Dedifferentiated amniotic fluid mesenchymal stem cell (primary cell): ENCODE results near the gene CNTNAP5.

Experiments
- DNase-seq: peaks from one replicate; pipeline ENCODE4 v3.0.0-alpha.2; 2016; ENCODE audit errors: extremely low spot score

CNTNAP5 gene

DNA sequence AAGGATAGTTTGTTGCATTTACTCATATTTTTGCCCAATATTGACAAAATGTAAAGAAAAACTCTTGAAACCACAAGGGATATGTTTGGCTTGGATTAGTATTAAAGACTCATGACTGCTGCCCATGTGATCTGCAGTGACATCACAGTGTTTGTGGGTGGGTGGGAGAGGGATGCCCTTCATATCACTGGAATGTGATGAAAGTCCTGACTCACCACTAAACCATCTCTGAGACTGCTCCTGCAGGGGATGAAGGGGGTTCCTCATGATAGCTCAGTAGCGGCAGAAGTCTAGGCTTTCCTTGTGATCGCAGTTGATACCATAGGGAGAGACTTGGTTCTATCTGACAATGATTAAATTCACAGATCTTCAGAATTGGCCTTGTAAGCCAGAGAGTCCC lies 451.2 kb downstream of the CNTNAP5 start:
- DNase-seq = no peak

DNA sequence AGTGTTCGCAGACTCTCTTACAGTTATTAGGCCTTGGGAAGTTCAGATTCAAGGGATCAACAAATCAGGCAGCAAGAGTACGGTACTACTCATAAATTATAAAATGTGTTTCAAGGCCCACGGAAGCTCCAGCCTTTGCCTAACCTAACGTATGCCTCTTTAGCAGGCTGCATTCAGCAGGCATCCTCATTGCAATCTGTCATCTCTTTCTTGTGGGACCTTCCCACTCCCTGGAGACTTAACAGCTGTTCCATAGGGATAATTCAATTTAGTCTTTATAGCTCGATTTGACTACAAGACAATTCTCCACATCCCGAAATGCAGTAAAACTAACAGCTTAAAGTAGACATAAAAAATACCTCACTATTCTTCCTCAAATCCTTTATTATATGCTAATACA lies 453.7 kb downstream of the CNTNAP5 start:
- DNase-seq = no peak

DNA sequence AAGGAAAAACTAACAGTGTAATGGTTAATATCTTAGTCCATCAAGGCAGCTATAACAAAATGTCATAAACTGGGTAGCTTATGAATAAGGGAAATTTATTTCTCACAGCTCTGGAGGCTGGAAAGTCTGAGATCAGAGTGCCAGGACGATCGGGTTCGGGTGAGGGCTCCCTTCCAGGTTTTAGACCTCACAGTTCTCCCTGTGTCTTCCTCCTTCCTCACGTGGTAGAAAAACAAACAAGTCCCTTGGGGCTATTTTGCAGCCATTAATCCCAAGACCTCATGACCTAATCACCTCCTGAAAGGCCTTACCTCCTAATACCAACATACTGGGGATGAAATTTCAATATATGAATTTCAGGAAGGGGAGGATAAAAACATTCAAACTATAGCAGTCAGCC lies 455.9 kb downstream of the CNTNAP5 start:
- no peak for DNase-seq

DNA sequence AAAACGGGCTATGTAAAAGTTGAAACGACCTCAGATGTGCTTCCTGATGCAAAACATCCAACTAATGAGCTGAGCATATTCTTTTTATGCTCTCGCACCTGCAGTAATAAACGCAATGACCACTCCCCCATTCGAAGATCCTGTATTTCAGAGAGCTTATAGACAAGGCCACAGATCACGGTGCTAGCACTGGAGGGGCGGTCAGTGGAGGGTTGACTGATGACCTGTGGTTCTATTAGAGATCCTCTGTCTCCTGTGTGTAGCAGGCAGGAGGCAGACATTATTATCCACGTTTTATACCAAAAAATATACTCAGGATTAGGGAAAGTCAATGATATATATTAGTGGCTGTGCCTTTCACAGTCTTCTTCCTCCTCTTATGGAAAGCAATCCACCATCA lies 457.0 kb downstream of the CNTNAP5 start:
- DNase-seq = no peak

DNA sequence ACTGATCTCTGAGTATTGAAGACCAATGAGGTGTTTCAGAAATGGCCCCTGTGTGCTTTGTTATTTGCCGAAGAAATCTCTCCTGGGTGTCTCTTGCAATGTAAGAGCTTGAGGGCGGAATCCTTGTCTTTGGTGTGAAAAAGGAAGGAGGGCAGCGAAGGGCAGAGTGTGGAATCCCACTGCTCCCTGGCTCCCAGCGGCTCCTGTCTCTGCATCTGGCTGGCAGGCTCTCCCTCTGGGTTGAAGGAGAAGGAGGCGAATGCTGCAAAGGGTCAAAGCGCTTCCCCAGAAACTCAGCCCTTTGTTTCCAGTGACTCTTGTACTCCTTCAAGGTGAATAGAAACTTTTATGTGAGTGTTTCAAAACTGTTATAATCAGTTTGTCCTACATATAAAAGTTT lies 457.5 kb downstream of the CNTNAP5 start:
- no peak for DNase-seq

DNA sequence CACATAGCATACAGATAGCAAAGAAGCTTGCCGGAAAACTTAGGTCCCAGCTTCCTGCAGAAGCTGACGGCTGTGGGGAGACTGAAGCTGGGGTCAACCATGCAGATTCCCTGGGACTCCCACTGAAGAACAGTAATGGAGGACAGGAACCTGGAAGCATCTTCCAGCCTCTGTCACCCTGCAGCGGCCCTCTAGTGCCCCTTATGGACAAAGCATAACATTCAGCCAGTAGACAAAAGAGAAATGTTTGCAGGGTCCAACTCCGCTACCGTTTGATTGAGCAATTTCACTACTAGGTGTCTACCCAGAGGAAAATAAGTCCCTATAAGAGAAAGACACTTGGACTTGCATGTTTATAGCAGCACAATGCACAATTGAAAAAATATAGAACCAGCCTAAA lies 460.6 kb downstream of the CNTNAP5 start:
- DNase-seq = no peak

DNA sequence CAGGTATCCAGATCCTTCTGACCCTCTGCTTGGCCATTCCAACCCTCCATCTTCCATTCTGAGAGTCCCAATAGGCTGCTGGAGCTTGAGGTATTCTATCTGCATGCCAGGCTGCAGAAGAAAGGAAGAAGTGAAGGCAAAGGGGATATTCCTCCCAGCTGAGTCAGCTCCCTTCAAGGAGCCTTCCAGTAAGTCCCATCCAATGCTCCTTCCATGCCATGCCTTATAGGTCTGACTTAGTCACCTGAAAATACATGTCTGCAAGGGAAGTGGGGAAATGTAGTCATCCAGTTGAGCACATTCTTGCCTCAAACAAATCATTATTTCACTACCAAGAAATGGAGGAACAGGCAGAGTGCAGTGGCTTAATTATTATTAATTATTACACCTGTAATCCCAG lies 464.6 kb downstream of the CNTNAP5 start:
- no peak for DNase-seq

DNA sequence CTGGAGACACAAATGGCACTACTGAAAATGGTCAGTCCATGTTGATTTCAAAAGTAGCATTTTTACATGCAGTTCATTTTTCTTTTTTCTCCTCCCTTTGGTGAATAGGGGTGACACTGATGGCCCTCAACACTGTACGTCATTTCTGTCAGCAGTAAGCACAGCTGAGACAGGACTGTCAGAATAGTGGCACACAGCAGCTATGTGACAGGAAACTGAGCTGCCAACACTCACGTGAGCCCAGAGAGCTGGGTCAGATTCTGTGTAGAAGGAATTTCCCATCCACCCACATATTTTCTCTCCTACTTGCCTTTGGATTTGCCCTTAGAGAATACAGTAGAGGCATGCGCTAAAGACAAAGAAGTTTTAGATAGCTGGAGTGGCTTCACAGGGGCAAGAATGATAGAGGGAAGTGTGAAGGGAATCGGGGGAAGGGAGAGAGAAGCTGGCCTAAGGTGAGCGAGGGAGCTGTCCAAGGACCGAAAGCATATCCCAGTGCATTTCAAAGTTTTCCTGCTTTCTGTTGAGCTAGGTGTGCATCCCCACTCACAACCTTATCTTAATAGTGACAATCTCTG lies 476.6 kb downstream of the CNTNAP5 start:
- DNase-seq = no peak

DNA sequence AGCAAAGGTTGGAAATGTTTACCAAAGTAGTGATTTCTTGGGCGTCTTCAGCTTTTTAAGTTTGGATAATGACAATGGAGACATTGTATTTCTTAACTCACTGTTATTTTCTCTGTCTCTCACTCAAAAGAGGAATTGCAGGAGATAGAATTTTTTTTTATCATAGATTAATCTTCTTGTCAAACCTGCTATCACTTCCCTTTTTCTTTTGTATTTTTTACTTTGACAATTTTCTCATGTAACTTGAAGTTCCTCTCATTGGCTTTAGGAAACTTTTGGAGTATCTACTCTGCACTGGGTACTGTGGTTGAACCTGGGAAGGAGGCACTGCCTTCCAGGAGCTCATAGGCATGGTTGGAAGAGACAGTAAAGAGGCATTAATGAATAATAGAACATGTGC lies 489.1 kb downstream of the CNTNAP5 start:
- DNase-seq = no peak

DNA sequence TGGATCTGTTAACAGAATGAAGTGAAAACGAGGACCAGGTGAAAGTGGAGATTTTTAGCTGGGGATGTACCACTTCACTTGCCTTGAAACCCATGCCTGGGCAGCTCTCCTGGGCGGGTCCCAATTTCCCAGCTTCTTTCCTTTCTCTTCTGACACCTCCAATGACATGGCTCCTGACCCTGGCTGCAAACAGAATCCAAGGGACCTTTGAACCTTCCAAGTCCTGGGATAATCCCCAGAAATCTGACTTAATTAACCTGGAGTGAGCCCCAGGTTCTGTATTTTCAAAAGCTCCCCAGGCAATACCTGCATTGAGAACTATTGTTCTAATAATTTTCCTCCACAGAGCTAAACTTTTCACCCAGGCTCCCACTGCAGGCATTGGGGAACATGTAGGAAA lies 495.9 kb downstream of the CNTNAP5 start:
- no peak for DNase-seq

DNA sequence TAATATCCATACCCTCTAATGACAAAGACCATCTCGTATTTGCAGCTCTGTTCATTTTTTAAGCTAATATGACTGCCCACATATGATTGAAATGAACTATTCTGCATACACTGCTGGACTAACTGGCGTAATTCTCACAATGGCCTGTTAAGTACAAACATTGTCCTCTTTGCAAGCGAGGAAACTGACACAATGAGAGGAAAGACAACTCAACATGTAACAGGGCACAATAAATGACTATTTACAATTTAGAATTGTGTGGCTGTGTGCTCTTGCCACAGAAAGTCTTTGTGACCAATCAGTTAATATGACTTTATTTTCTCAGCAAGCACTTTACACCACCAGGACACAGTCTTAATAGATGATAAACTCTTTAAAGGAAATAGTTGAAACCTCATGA lies 498.0 kb downstream of the CNTNAP5 start:
- no peak for DNase-seq

DNA sequence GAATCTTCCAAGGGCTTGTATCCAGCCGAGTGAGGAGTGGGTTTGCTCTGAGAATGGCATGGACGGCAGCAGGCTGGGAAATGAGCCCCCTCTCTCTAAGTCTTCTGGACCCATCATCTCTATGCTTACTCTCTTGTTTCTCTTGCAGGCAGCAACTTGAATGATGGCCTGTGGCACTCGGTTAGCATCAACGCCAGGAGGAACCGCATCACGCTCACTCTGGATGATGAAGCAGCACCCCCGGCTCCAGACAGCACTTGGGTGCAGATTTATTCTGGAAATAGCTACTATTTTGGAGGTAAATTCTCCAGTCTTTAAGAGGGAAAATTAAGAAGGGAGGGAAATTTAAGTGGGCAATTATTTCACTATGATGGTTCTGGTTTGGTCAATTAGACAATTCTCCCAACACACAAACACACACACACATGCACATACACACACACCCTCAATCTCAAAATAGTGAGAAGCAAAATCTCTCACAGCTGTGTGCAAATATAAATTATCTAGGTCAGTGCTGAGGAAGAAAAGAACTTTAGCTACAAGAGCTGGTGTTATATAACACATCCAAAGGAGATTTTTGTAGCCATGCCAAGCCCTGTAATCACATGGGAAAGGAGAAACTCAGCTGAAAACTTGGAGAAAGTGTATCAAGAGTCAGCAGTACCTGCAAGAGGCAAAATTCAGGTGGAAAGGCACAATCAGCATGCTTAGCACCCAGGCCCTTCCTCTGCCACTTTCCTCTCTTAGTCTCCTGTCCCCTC lies 499.2 kb downstream of the CNTNAP5 start:
- DNase-seq = no peak

DNA sequence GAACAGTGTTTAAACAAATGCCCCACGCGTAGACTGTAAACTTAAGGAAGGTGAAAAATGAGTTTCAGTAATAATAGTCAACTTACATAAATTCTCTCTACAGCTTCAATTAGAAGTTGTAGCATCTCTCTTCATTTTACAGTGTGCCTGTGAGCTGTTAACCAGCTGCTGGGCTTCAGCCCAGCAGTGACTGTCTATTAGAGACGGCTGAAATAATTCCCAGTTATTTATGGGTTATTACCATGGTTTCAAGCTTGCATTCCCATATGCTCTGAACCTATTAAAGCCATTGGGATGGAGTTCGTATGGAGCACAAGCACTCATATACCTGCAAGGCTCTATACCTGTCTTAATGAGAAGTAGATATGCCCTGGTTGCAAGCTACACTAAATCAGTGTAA lies 501.1 kb downstream of the CNTNAP5 start:
- DNase-seq = no peak

DNA sequence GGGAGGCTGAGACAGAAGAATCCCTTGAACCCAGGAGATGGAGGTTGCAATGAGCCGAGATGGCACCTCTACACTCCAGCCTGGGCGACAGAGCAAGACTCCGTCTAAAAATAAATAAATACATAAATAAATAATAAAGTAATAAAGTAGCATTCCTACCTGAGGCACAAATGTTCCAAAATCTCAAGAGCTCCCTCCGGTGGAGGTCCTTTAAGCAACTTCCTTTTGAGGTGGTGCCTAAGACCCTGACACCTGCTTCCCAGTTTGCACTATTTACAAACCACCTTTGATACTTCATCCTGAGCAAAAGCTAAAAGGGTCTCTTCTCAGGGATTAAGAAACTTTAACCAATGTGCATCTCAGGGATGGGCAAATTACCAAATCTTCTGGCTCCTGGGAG lies 505.1 kb downstream of the CNTNAP5 start:
- no peak for DNase-seq

DNA sequence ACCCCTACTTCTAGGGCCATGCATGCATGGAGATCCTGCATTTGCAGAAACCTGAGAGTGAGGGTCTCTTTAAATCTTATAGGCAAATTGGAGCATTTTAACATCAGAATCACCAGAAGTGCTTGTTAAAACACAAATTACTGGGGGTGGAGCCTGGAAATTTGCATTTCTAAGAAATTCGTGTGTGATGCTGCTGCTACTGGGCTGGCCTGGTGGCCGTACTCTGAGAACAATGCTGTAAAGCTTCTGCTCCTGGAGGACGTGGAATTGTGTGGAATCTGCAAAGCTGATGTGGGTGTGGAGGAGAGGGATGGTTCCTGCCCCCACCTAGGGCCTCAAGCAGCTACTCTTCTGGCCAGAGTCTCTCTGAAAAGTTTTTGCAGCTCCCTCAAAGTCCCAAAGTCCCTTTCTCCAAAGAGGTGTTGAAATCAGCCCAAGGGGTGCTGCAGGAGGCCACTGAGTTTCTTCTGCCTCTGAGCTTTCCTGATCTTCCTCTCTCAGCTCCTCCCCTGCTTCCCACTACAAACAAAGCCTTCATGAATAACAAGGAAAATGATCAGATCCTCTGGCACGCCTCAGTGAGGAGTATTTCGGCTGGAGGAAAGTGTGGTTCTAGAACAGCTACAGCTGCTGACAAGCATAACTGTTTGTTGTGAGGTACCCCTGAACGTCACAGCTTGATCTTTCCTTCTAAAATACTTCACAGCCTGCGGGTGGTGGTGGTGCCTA lies 508.3 kb downstream of the CNTNAP5 start:
- DNase-seq = no peak

DNA sequence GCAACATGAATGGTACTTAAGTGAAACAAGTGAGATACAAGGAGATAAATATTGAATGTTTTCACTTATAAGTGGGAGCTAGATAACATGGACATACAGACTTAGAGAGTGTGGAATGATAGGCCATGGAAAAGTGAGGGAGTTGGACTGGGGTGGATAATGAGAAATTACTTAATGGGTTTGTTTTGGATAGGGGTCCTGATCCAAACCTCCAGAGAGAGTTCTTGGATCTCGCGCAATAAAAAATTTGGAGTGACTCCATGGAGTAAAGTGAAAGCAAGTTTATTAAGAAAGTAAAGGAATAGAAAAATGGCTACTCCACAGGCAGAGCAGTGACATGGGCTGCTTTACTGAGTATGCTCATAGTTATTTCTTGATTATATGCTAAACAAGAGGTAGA lies 508.9 kb downstream of the CNTNAP5 start:
- no peak for DNase-seq

DNA sequence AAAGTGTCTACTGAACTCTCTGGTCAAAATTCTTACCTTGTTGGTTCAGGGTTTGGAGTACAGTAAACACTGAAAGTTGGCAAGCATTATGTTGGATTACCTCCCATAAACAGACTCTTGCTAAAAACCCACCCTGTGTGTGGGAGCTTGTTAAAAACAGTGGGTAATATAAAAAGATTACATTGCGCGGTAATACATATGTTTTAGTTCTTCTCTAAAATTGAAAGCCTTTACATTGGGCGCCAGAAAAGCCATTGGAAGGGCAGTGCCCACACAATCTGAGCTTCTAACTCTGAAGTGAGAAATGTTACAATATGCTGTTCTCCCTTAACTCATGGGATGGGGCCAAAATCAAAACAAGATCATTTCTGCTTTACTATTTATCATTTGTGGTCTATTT lies 510.7 kb downstream of the CNTNAP5 start:
- DNase-seq = no peak

DNA sequence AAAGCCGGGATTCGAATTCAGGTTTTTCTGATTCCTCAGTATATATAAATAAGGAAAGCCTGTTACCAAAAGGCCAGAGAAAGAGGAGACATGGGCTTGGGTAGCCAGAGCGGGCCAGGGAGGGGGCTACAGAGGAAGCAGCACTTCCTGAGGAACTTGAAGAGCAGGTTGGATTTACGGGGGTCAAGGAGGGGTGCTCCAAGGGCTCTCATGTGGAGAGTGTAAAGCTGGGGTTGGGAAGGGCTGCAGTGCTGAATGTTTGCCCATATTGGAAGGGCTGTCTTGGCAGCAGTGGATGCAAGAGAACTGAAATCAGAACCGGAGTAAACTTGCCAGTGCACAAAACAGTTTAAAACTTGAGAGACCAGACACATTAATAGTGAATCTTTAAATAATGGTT lies 511.5 kb downstream of the CNTNAP5 start:
- DNase-seq = no peak

DNA sequence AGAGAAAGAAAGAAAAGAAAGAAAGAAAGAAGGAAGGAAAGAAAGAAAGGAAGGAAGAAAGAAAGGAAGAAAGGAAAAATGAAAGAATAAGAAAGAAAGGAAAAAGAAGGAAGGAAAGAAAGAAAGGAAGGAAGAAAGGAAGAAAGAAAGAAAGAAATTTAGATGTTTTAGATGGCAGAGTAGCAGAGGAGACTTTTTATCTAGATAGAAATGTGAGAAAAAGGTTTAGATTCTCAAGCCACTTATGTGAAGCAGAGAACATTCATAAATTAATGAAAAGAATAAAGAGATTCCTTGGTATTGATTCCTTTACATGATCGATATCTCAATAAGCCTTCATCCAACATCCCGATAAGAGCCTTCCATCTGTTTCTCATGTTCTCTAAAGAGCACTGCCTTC lies 513.5 kb downstream of the CNTNAP5 start:
- DNase-seq = no peak

DNA sequence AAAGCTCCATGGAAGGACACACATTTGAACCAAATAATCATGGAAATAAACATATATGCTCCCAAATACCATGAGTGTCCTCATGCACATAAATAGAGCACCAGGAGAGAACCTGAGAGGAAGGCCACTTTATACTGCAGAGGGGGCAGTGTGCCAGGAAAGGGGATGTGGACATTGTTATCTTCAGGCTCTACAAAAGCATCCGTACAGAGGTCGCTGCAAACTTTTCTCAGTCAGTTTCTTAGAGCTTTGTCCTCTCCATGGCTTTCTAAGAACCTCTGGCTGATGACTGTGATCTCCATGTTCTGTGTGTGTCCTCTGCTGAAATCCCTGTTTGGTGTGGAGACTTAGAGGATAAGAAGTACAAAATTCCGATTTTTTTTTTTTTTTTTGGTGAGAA lies 515.7 kb downstream of the CNTNAP5 start:
- DNase-seq = no peak

DNA sequence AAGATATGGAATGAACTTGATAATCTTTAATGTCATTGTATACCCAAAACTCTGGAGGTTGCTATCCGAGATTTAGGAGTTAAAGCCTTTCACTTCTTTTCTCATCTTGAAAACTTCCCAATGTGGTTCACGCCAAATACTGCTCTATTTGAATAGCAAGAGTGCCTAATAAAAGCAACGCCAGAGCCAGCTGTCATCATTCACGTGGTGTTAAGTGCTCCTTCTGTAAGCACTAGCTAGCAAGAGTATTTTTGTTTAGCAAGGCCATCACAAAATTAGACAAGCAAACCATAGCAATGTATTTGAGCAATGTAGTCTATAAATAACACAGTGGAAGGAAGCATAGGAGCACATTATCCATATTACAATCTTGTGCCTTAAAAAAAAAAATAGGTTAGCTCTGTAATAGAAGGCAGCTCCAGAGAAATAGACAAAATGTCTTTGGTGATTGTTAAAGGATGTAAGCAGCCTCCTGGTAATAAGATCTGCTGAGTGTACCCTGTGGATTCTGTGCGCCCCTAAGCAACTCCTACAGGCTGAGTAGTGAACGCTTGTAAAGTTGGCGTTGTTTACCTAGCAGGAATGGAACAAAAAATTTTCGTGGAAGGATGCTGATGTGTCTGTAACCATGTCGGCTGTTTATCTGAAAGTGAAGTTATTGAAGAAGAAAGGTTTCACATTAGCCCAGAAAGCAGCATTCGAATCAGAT lies 518.0 kb downstream of the CNTNAP5 start:
- DNase-seq = no peak

DNA sequence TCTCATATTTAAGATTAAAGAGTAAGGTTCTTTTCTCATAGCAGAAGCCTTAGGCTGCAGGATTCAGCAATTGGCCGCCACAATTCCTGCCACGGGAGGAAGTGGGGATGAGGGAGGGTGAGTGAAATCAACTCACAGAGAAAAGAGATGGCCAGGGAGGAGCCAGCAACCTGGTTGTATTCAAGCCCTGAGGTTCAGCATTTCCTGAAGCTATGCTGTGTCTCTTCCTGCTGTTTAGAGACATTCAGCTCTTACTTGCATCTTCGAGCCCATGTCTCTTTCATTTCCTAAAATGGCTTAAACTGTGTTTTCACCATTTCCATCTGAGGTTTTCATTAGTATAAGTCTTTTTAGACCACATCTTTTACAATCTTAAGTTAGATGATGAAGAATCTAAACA lies 522.6 kb downstream of the CNTNAP5 start:
- no peak for DNase-seq
